K562 (cell line): ENCODE results near the gene CD320. TPM values are rescaled to one million over a fixed set of nuclear protein-coding genes. Genes with fewer than 3 reads are reported as not detected.

Source experiments
- ARHGAP35 ChIP-seq: fragments of 450-650 bp; IDR thresholded peaks from 2 replicates; pipeline ENCODE4 v1.6.1; 2018; ENCODE audit not compliant: partially characterized antibody
- CSDE1 ChIP-seq, 2 experiments: fragments of 450-650 bp; IDR thresholded peaks; 2 replicates each; pipeline ENCODE4 v1.6.1; 2016; ENCODE audit warnings: mild to moderate bottlenecking in 1 of 2
- FOXA3 ChIP-seq, 2 experiments: fragments of 450-650 bp in 1 of 2; sonication (generic) in 1 of 2; formaldehyde crosslinking; IDR thresholded peaks in 1 of 2; conservative IDR thresholded peaks in 1 of 2; 2 replicates each; pipeline versions ENCODE4 v1.4.0 to v1.8.0; 2020 to 2022; ENCODE audit warnings: mild to moderate bottlenecking in 2 of 2, missing genetic modification reagents in 1 of 2
- FOXK1 ChIP-seq: sonication (generic); formaldehyde crosslinking; IDR thresholded peaks from 2 replicates; pipeline ENCODE4 v1.8.0; 2022; ENCODE audit warnings: missing genetic modification reagents, mild to moderate bottlenecking, borderline replicate concordance
- GATAD2B ChIP-seq: fragments of 450-650 bp; IDR thresholded peaks from 2 replicates; pipeline ENCODE4 v1.6.1; 2017; ENCODE audit warnings: mild to moderate bottlenecking, borderline replicate concordance
- HLTF ChIP-seq: fragments of 450-650 bp; IDR thresholded peaks from 2 replicates; pipeline ENCODE4 v1.6.1; 2016
- MTA1 ChIP-seq: fragments of 450-650 bp; IDR thresholded peaks from 2 replicates; pipeline ENCODE4 v1.6.1; 2017; ENCODE audit warnings: borderline replicate concordance
- OTX1 ChIP-seq: fragments of 450-650 bp; formaldehyde crosslinking; IDR thresholded peaks from 2 replicates; pipeline ENCODE4 v1.4.0; 2022; ENCODE audit warnings: mild to moderate bottlenecking
- RFX5 ChIP-seq: IDR thresholded peaks from 2 replicates; pipeline ENCODE4 v1.6.1; 2011; ENCODE audit warnings: low read depth, mild to moderate bottlenecking, improper control_type of control experiment, low read length
- SMARCA4 ChIP-seq: fragments of 450-650 bp; IDR thresholded peaks from 2 replicates; pipeline ENCODE4 v1.6.1; 2016
- ZBTB8A ChIP-seq: fragments of 450-650 bp; IDR thresholded peaks from 2 replicates; pipeline ENCODE4 v1.6.1; 2018; ENCODE audit warnings: mild to moderate bottlenecking, moderate library complexity; ENCODE audit not compliant: partially characterized antibody
- ZC3H4 ChIP-seq: sonication (generic); formaldehyde crosslinking; IDR thresholded peaks from 2 replicates; pipeline ENCODE4 v1.9.0; 2021; ENCODE audit warnings: missing genetic modification reagents, borderline replicate concordance
- ZNF239 ChIP-seq: fragments of 250-450 bp; sonication (Bioruptor Pico); IDR thresholded peaks from 2 replicates; pipeline ENCODE4 v1.4.0; 2020; ENCODE audit warnings: mild to moderate bottlenecking
- polyA plus RNA-seq, 8 experiments: library from polyadenylated mRNA; depleted of rRNA in 4 of 8; stranded (reverse) in 5 of 8; unstranded in 3 of 8; fragments of >200 nt; fragmentation: Nextera tagmentation in 2 of 8; fragmentation: Illumina TruSeq in 1 of 8; extraction: Ambion mirVana in 2 of 8; extraction: Trizol in 1 of 8; gene quantifications; 2 replicates each; pipeline versions ENCODE4 v1.2.1 to v1.2.3, GENCODE V29; 2011 to 2014; ENCODE audit warnings: inconsistent platforms in 1 of 8, missing spikeins in 1 of 8
- total RNA-seq, 7 experiments: library from RNA; depleted of rRNA in 6 of 7; stranded (reverse); fragments of >200 nt in 6 of 7; fragmentation: Illumina TruSeq in 2 of 7; extraction: Trizol in 2 of 7; gene quantifications; 2 replicates each; pipeline versions ENCODE4 v1.2.1 to v1.2.3, GENCODE V29; 2011 to 2021; ENCODE audit warnings: low replicate concordance in 1 of 7
- TF ChIP-seq, protein P1 (sequence below): fragments of 250-450 bp; sonication (Bioruptor Pico); IDR thresholded peaks from 2 replicates; pipeline ENCODE4 v1.4.0; 2020; ENCODE audit warnings: mild to moderate bottlenecking
- TF ChIP-seq, protein P2 (sequence below), 2 experiments: fragments of 450-650 bp; IDR thresholded peaks; 2 replicates each; pipeline ENCODE4 v1.6.1; 2016
- TF ChIP-seq, protein P3 (sequence below), 2 experiments: fragments of 450-650 bp; formaldehyde crosslinking in 1 of 2; IDR thresholded peaks; 2 replicates each; pipeline versions ENCODE4 v1.4.0 to v1.6.1; 2014 to 2020; ENCODE audit warnings: mild to moderate bottlenecking in 2 of 2, borderline replicate concordance in 1 of 2, low read depth in 1 of 2
- TF ChIP-seq, protein P4 (sequence below): fragments of 250-450 bp; sonication (Bioruptor Pico); IDR thresholded peaks from 2 replicates; pipeline ENCODE4 v1.4.0; 2020

The CD320 gene
- total and polyA plus RNA-seq, 9 of the 15 experiments (the other 6 are each of a cell fraction or from before 2014, with no cell fraction given) = 0.45 to 94.5 (median 34.4) TPM

- TF ChIP-seq SMARCA4 (no peak), MTA1 (no peak), OTX1 (CRISPR knock-in tag) (no peak), ZC3H4 (CRISPR knock-in tag) (0 out of 2 replicates have a peak, but pooled peaks have one; percentile 36), RFX5 (no peak), ZBTB8A (no peak), FOXK1 (CRISPR knock-in tag) (no peak), GATAD2B (no peak), HLTF (no peak), CSDE1 (IDR thresholded peaks at IDR 0.05) (no peak), ZNF239 (no peak), FOXA3 (CRISPR knock-in tag; conservative IDR thresholded peaks at IDR 0.05 in 1 of 2, IDR thresholded peaks at IDR 0.05 in 1 of 2) (peak in 1 of 2 experiments; percentile 66; a peak in 1 of 4 replicates), ARHGAP35 (no peak)
- TF ChIP-seq, protein P1, sequence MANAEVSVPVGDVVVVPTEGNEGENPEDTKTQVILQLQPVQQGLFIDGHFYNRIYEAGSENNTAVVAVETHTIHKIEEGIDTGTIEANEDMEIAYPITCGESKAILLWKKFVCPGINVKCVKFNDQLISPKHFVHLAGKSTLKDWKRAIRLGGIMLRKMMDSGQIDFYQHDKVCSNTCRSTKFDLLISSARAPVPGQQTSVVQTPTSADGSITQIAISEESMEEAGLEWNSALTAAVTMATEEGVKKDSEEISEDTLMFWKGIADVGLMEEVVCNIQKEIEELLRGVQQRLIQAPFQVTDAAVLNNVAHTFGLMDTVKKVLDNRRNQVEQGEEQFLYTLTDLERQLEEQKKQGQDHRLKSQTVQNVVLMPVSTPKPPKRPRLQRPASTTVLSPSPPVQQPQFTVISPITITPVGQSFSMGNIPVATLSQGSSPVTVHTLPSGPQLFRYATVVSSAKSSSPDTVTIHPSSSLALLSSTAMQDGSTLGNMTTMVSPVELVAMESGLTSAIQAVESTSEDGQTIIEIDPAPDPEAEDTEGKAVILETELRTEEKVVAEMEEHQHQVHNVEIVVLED (CRISPR knock-in tag) = no peak
- TF ChIP-seq, protein P2, sequence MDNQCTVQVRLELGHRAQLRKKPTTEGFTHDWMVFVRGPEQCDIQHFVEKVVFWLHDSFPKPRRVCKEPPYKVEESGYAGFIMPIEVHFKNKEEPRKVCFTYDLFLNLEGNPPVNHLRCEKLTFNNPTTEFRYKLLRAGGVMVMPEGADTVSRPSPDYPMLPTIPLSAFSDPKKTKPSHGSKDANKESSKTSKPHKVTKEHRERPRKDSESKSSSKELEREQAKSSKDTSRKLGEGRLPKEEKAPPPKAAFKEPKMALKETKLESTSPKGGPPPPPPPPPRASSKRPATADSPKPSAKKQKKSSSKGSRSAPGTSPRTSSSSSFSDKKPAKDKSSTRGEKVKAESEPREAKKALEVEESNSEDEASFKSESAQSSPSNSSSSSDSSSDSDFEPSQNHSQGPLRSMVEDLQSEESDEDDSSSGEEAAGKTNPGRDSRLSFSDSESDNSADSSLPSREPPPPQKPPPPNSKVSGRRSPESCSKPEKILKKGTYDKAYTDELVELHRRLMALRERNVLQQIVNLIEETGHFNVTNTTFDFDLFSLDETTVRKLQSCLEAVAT (IDR thresholded peaks at IDR 0.05) = no peak
- TF ChIP-seq, protein P3, sequence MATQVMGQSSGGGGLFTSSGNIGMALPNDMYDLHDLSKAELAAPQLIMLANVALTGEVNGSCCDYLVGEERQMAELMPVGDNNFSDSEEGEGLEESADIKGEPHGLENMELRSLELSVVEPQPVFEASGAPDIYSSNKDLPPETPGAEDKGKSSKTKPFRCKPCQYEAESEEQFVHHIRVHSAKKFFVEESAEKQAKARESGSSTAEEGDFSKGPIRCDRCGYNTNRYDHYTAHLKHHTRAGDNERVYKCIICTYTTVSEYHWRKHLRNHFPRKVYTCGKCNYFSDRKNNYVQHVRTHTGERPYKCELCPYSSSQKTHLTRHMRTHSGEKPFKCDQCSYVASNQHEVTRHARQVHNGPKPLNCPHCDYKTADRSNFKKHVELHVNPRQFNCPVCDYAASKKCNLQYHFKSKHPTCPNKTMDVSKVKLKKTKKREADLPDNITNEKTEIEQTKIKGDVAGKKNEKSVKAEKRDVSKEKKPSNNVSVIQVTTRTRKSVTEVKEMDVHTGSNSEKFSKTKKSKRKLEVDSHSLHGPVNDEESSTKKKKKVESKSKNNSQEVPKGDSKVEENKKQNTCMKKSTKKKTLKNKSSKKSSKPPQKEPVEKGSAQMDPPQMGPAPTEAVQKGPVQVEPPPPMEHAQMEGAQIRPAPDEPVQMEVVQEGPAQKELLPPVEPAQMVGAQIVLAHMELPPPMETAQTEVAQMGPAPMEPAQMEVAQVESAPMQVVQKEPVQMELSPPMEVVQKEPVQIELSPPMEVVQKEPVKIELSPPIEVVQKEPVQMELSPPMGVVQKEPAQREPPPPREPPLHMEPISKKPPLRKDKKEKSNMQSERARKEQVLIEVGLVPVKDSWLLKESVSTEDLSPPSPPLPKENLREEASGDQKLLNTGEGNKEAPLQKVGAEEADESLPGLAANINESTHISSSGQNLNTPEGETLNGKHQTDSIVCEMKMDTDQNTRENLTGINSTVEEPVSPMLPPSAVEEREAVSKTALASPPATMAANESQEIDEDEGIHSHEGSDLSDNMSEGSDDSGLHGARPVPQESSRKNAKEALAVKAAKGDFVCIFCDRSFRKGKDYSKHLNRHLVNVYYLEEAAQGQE (IDR thresholded peaks at IDR 0.05; ENCODE audit: borderline replicate concordance) = no peak
- TF ChIP-seq, protein P3 (CRISPR knock-in tag; IDR thresholded peaks at IDR 0.05; ENCODE audit: low read depth) = no peak
- TF ChIP-seq, protein P4, sequence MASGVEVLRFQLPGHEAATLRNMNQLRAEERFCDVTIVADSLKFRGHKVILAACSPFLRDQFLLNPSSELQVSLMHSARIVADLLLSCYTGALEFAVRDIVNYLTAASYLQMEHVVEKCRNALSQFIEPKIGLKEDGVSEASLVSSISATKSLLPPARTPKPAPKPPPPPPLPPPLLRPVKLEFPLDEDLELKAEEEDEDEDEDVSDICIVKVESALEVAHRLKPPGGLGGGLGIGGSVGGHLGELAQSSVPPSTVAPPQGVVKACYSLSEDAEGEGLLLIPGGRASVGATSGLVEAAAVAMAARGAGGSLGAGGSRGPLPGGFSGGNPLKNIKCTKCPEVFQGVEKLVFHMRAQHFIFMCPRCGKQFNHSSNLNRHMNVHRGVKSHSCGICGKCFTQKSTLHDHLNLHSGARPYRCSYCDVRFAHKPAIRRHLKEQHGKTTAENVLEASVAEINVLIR (CRISPR knock-in tag) = no peak
These were observed 12.5 kb upstream of the CD320 start (continued) for GRCh38 chr19:8320564-8321066.
